ENCODE data around the gene VMP1.

DNA sequence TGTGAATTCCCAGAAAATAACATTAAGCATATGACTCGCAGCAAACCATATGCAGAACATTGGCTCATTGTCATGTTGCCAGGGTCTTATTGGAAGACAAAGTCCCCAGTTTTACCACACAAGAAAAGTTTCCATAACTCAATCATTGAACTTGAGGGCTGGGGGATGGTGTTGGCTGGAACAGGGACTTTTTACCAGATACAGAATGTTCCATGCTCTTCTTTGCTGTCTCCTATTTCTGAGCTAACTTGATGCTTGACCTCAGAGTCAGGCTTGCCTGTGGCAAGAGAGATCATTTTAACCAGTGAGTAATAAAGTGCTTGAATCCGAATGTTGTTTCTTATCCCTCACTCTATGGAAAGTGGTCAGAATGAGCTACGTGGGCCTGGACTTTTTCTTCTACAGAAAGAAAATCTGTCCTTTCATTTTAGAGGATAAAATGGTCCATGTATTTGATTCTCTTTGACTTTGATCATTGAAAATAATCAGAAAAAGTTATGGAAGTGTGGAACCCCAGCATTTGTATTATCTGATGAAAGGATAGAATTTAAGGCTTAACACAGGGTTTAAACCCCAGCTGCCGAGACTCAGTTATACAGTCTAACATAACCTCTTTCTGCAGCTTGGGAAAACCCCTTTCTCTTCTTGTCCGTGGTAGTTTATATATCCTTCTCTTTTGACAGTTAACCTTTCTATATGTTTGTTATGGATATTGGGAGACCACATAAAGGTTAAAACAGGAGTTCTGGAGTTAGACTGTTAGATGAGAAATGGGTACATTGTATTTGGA lies 118.3 kb downstream of the VMP1 start:
- TF ChIP-seq, protein P1, sequence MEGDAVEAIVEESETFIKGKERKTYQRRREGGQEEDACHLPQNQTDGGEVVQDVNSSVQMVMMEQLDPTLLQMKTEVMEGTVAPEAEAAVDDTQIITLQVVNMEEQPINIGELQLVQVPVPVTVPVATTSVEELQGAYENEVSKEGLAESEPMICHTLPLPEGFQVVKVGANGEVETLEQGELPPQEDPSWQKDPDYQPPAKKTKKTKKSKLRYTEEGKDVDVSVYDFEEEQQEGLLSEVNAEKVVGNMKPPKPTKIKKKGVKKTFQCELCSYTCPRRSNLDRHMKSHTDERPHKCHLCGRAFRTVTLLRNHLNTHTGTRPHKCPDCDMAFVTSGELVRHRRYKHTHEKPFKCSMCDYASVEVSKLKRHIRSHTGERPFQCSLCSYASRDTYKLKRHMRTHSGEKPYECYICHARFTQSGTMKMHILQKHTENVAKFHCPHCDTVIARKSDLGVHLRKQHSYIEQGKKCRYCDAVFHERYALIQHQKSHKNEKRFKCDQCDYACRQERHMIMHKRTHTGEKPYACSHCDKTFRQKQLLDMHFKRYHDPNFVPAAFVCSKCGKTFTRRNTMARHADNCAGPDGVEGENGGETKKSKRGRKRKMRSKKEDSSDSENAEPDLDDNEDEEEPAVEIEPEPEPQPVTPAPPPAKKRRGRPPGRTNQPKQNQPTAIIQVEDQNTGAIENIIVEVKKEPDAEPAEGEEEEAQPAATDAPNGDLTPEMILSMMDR (IDR thresholded peaks at IDR 0.05) = no peak
- TF ChIP-seq POLR2A (IDR thresholded peaks at IDR 0.05) = no peak
